AG20443 (cell line): Measurements from ENCODE around the gene CLTCL1.
"Not testable (repeated sequence)": the region's sequence is repeated elsewhere in the genome, so short reads cannot be mapped to it uniquely, and the experiment has no call there.

Source experiments
- DNase-seq: peaks from one replicate; pipeline ENCODE4 v3.0.0; 2012; ENCODE audit warnings: low spot score, mixed read lengths

The CLTCL1 gene

DNA sequence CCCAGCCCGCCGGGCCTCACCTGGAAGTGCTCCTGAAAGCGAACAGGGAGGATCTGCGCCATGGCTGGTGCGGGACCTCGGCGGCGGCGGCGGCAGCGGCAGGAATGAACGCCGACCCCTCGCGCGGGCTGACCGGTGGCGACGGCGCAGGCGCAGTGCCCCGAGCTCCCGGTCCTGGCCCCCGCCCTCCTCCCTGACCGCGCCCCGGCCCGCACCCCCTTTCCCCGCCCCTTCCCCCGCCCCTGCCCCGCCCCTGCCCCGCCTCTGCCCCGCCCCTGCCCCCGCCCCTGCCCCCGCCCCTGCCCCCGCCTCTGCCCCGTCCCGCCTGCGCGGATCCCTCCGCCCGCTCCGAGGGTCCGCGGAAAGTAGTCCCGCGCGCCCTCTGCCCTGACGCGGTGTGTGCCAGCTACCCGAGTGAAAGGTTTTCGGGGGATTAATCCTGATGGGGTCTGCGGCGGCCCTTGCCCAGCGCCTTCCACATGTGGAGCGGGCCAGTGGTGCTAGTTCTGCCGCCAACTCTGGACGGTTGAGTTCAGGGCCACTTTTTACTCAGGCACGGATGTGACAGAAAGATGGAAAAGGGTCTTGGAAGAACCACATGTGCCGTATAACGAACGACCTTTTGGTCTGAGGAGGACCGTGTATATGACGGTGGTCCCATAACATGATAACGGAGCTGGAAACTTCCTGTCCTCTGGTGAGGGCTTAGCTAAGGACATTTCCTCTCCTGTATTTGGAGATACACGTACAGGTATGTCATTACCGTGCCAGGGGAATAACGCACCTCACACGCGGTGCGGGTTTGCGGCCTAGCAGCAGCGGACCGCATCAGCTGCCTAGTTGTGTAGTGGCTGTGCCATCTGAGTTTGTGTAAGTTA is at the start of gene CLTCL1:
Gene CLTCL1 (minus strand): TSS at position 140 of the 878 bp plus-strand sequence. CDS start 78 bp downstream, at position 62.
- peak; percentile 100 for DNase-seq

DNA sequence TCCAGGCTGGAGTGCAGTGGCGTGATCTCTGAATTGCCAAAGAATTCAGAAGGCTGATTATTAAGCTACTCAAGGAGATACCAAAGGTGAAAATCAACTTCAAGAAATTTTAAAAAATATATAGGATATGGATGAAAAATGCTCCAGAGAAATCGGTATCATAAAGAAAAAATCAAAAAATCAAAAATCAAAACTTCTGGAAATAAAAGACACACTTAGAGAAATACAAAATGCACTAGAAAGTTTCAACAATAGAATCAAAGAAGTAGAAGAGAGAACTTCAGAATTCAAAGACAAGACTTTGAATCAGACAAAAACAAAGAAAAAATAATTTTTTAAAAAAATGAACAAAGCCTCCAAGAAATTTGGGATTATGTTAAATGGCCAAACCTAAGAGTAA is 45.6 kb upstream of the CLTCL1 start:
- DNase-seq, result no peak

DNA sequence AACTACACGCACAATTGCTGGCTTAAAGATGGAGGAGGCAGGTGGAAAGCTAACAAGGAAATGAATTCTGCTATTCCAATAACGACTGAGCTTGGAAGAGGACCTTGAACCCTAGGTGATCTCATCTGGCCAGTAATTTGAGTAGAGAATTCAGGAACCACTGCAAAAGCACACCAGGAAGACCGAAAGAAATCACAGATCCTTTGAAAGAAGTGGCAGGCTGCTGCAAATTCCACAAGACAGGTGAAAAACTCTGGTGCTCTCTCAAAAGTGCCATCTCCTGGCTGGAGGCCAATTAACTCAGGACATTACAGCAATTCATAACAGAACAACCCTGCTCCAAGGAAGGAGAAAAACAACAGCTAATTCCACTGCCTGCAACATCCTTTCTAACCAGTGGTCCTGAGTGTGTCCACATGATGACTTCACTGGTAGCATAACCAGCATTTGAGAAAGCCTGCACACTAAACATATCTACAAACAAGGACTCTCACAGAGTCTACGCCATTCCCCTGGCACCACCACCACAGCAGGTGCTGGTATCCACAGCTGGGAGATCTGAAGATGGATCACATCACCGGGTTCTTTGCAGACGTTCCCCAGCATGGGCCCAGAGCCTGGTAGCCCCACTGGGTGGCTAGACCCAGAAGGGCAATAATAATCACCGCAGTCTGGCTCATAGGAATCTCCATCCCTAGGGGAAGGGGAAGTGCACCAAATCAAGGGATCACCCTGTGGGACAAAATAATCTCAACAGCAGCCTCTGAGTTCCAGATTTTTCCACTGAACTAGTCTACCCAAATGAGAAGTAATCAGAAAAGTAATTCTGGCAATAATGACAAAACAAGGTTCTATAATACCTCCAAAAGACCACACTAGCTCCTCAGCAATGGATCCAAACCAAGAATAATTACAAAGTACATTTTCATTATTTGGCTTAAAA is 44.9 kb upstream of the CLTCL1 start:
- DNase-seq, result no peak

DNA sequence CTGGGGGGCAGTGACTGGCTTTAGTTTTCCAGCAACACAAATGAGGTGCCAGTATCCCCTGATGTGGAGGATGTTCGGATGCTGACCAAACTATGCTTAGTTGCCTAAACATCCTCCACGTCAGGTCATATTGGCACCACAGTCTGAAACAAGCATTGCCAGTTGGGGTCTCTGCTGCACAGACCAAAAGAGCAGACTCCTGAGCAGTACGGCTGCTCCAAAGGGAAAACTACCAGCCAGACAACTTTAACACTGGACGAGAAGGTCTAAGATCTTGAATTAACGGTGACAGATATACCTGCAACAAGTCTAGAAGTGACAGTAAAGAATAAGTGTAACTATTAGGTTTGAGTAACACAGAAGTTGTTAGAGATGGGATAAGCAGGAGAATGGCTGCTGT is 40.5 kb upstream of the CLTCL1 start:
- DNase-seq, result no peak

DNA sequence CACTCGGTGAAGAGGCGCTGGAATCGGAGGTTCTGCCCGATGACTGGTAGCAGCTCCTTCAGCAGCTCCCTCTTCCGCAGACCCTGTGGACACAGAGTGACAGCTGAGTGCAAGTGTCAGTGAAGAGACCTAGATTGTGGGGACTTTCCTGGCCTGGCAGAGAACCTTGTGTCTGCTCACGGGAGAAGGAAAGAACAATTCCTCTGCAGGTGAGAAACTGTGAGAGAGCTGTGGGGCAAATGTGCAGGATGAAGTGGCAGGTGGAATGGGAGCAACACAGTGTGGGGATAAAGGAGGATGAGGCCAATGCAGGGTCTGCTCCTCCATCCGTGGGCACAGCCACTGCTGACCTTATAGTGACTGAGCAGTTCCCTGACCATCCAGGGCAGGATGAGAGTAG is 40.0 kb upstream of the CLTCL1 start:
- no peak for DNase-seq

DNA sequence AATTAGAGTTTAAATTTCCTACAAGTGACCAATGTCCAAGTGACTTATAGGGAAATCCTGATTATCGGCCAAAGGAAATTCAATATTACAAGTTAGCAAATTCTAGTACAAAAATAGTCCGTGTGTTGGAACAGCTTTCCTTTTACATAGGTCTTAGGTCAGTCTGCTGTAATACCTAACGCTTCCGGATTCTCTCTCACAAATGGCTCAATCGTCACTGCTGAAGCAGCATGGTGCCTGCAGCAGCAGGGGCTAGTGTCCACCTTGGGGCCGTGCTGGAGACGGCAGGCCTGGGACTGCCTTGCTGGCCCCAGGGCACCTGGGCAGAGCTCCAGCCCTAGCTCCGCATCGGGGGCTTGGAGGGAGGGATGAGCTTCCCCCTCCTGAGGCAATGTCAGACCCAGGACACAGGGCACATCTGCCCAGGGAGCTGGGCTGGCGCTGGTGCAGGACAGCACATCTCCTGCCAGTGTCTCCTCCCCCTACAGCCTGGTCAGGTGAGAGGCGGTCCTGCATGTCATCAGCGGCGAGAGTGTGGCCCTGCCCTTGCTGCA is 39.4 kb upstream of the CLTCL1 start:
- no peak for DNase-seq

DNA sequence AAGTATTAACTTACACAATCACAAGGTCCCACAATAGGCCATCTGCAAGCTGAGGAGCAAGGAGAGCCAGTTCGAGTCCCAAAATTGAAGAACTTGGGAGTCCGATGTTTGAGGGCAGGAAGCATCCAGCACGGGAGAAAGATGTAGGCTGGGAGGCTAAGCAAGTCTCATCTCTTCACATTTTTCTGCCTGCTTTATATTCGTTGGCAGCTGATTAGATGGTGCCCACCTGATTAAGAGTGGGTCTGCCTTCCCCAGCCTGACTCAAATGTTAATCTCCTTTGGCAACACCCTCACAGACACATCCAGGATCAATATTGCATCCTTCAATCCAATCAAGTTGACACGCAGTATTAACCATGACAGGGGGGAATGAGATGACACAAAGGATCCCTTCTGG is 38.7 kb upstream of the CLTCL1 start:
- not testable (repeated sequence) for DNase-seq

- no peak for DNase-seq
Observed at GRCh38 chr22:19329454-19329853, 37.9 kb upstream of the CLTCL1 start.

DNA sequence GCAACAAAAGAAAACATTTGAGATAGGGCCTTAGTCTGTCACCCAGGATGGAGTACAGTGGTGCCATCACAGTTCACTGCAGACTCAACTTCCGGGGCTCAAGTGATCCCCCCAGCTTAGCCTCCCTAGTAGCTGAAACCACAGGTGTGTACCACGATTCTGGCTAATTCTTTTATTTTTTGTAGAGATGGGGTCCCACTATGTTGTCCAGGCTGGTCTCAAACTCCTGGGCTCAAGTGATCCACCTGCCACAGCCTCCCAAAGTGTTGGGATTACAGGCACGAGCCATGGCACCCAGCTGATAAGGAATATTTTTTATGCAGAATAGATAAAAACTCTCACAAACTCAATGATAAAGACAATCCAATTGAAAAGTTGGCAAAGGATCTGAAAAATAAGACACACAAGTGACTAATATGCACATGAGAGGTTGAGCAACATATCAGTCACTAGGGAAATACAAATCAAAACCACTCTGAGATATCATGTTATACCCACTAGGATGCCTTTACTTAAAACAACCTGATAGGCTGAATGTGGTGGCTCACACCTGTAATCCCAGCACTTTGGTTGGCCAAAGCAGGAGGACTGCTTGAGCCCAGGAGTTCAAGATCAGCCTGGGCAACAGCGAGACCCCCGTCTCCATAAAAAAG is 33.9 kb upstream of the CLTCL1 start:
- no peak for DNase-seq

DNA sequence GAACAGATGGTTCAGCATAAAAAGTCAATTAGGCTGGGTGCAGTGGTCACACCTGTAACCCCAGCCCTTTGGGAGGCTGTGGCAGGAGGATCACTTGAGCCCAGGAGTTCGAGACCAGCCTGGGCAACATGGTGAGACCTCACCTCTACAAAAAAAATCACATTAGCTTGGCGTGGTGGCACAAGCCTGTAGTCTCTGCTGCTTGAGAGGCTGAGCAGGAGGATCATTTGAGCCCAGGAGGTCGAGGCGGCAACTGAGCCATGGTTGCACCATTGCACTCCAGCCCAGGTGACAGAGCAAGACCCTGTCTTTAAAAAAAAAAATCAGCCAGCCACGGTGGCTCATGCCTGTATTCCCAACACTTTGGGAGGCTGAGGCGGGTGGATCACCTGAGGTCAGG is 31.9 kb upstream of the CLTCL1 start:
- DNase-seq, result not testable (repeated sequence)

GRCh38 chr22:19321757-19322156 is 30.2 kb upstream of the CLTCL1 start:
- no peak for DNase-seq

GRCh38 chr22:19320136-19320535 is 28.6 kb upstream of the CLTCL1 start:
- DNase-seq, result not testable (repeated sequence)

- DNase-seq, result no peak
Observed at GRCh38 chr22:19319281-19319680, 27.8 kb upstream of the CLTCL1 start.

GRCh38 chr22:19317865-19318264 is 26.3 kb upstream of the CLTCL1 start:
- DNase-seq, result no peak

DNA sequence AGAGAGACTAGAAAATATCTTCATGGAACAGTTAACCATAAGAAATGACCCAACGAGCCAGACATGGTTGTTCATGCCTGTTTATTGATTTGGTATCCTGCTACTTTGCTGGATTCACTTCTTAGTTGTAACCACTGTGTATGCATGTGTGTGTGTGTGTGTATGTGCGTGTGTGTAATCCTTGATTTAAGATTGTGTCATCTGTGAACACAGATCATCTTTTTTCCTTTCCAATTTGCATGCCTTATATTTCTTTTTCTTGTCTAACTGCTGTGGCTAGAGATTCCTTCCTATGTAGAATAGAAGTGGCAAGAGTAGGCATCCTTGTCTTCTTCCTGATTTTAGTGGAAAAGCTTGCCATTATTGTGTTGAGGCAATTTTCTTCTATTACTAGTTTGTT is 16.4 kb upstream of the CLTCL1 start:
- no peak for DNase-seq

DNA sequence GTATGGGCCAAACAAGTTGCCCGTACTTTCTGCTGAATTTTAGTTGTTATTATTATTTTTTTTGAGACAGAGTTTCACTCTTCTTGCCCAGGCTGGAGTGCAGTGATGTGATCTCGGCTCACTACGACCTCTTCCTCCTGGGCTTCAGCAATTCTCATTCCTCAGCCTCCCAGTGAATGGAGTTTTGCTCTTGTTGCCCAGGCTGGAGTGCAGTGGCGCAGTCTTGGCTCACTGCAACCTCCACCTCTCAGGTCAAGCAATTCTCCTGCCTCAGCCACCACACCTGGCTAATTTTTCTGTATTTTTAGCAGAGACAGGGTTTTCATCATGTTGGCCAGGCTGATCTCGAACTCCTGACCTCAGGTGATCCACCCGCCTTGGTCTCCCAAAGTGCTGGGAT is 15.0 kb upstream of the CLTCL1 start:
- not testable (repeated sequence) for DNase-seq

DNA sequence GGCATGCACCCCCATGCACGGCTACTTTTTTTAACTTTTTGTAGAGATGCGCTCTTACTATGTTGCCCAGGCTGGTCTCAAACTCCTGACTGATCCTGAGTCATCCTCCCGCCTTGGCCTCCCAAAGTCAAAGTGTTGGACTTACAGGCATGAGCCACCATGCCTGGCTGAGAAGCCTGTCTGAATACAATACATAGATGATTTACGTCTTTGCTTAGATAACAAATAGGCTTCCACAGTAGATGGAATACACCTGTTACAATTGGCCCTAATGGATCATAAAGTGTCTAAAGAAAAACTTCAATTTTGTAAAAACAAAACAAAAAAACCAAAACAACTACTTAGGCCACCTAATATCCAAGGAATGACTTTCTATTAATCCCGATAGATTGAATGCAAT is 13.0 kb upstream of the CLTCL1 start:
- no peak for DNase-seq

GRCh38 chr22:19303785-19304184 is 12.3 kb upstream of the CLTCL1 start:
- no peak for DNase-seq

GRCh38 chr22:19295733-19296132 is 4.2 kb upstream of the CLTCL1 start:
- no peak for DNase-seq

GRCh38 chr22:19292458-19293230 is 1.1 kb upstream of the CLTCL1 start:
- DNase-seq, result no peak

DNA sequence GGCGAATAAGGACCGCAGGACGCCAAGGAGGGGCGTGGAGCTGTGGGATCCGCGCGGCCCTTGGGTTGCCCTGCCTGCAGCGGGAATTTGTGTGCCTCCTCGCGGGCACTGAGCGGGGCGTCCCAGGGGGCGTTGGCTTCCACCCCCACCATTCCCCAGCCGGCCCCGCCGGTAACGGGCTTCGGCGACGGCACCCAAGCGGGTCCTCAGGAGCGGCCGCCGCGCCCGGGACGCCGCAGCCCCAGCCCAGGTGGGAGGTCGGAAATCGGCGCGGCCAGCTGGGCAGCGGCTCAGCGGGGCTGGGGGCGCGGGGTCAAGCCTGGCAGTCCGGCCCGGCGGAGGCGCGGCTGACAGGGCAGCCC is 320 bp downstream of the CLTCL1 start:
- DNase-seq, result peak; percentile 57
